ENCODE measurements around the gene RYK. TPM values are rescaled to one million over a fixed set of nuclear protein-coding genes. Genes with fewer than 3 reads are reported as not detected.

The RYK gene
- total and polyA plus RNA-seq, 8 donors, result 15.8 to 128 (median 42.8) TPM

DNA sequence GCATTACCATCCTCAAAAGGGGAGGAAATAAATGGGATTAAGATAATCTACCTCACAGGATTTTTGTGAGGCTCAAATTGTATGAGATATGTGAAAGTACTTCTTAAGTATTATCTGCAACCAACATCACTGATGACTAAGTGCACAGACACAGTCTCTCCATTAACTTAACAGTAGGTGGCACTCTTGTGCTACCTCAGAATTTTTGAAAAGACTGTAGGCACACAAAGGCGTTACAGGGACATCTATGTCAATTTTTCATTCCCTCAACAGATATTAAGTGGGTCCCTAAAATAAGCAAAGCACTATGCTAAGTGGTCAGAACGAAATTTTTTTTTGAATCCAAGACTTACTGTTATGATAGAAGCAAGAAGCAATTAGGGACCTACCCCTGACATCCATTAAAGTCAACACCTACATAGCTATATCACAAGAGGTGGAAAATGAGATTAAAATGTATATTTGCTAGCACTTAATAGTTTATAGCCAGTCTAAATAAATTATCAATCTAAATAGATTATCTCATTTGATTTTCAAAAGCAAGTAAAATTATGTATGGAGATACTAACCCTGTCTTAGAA lies 52.9 kb downstream of the RYK start:
- intact Hi-C loops (cut with DNase I; ENCODE audit: low total_unique reads), result loop anchor here (5.0 kb wide), 1 partner anchor 160 kb away; no protein-coding TSS in a partner anchor
- no peak overlapping the region for H3K4me3 ChIP-seq
- peak in 1 of 2 donors; percentile 80 for DNase-seq
- no peaks in the 10 kb centered on the region for H3K4me1 ChIP-seq
- H3K36me3 ChIP-seq, result peaks cover 7 to 80% (median 75%) of the 10 kb centered on the region in 4 donors
- WGBS, 5 donors, result 7 to 11% (median 9%) methylated on average over 2 of the region's 2 CpGs
- H3K9me3 ChIP-seq, result no peaks in the 10 kb centered on the region
- no peak for TF ChIP-seq POLR2A (IDR thresholded peaks at IDR 0.05)
- TF ChIP-seq, protein P1, sequence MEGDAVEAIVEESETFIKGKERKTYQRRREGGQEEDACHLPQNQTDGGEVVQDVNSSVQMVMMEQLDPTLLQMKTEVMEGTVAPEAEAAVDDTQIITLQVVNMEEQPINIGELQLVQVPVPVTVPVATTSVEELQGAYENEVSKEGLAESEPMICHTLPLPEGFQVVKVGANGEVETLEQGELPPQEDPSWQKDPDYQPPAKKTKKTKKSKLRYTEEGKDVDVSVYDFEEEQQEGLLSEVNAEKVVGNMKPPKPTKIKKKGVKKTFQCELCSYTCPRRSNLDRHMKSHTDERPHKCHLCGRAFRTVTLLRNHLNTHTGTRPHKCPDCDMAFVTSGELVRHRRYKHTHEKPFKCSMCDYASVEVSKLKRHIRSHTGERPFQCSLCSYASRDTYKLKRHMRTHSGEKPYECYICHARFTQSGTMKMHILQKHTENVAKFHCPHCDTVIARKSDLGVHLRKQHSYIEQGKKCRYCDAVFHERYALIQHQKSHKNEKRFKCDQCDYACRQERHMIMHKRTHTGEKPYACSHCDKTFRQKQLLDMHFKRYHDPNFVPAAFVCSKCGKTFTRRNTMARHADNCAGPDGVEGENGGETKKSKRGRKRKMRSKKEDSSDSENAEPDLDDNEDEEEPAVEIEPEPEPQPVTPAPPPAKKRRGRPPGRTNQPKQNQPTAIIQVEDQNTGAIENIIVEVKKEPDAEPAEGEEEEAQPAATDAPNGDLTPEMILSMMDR (IDR thresholded peaks at IDR 0.05), result peak in 5 of 7 experiments; percentile 34 to 58 (median 49)
- H3K27me3 ChIP-seq, result no peaks in the 10 kb centered on the region
- no peak overlapping the region for H3K27ac ChIP-seq

DNA sequence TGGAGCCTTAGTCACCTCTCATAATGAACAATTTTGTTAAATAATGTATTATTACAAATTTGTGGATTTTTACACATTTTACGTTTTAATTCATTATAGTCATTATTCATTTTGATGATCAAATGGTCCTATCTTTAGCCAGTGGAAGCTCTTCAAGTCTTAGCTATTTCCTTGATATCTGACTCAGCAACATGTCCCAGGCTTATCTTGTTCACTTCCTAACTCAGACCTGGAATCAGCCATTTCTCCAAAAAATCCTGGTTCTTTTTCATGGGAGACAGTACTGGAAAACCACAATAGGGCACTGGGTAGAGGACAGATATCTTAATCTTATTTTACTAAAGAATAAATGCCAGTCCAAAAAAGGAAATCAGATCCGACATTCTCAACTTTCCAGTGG lies 56.4 kb downstream of the RYK start:
- Histone ChIP-seq H3K36me3 (peaks cover 0 to 52% (median 47%) of the 10 kb centered on the region in 4 donors), H3K4me3 (no peak overlapping the region), H3K9me3 (no peaks in the 10 kb centered on the region), H3K27ac (no peak overlapping the region), H3K4me1 (no peaks in the 10 kb centered on the region), H3K27me3 (no peaks in the 10 kb centered on the region)
- no peak for TF ChIP-seq POLR2A (IDR thresholded peaks at IDR 0.05)
- TF ChIP-seq EP300 (IDR thresholded peaks at IDR 0.05), result no peak
- TF ChIP-seq, protein P1 (IDR thresholded peaks at IDR 0.05), result no peak
- TF ChIP-seq POLR2AphosphoS5 (IDR thresholded peaks at IDR 0.05), result no peak
- intact Hi-C loops (cut with DNase I; ENCODE audit: low total_unique reads), result no loop called here
- 76 to 92% (median 89%) methylated on average over 2 of the region's 2 CpGs for WGBS, 5 donors
- DNase-seq, result no peak

- TF ChIP-seq, protein P1 (IDR thresholded peaks at IDR 0.05), result no peak
- no peak for TF ChIP-seq EP300 (IDR thresholded peaks at IDR 0.05)
- no peak for TF ChIP-seq POLR2AphosphoS5 (IDR thresholded peaks at IDR 0.05)
- TF ChIP-seq POLR2A (IDR thresholded peaks at IDR 0.05), result no peak
- Histone ChIP-seq H3K4me1 (no peaks in the 10 kb centered on the region), H3K36me3 (peaks cover 0 to 63% (median 47%) of the 10 kb centered on the region in 4 donors), H3K27me3 (no peaks in the 10 kb centered on the region), H3K27ac (no peak overlapping the region), H3K9me3 (no peaks in the 10 kb centered on the region), H3K4me3 (no peak overlapping the region)
- DNase-seq, result no peak
- WGBS, 5 donors, result 75 to 93% (median 82%) methylated on average over 3 of the region's 3 CpGs
- intact Hi-C loops (cut with DNase I; ENCODE audit: low total_unique reads), result no loop called here
Observed at GRCh38 chr3:134190250-134190649, 60.4 kb downstream of the RYK start.

GRCh38 chr3:134189849-134190248 lies 60.8 kb downstream of the RYK start:
- Histone ChIP-seq H3K4me3 (no peak overlapping the region), H3K9me3 (no peaks in the 10 kb centered on the region), H3K27me3 (no peaks in the 10 kb centered on the region), H3K27ac (no peak overlapping the region), H3K36me3 (peaks cover 0 to 59% (median 43%) of the 10 kb centered on the region in 4 donors), H3K4me1 (no peaks in the 10 kb centered on the region)
- intact Hi-C loops (cut with DNase I; ENCODE audit: low total_unique reads), result no loop called here
- DNase-seq, result no peak
- TF ChIP-seq, protein P1 (IDR thresholded peaks at IDR 0.05), result no peak
- TF ChIP-seq POLR2AphosphoS5 (IDR thresholded peaks at IDR 0.05) (no peak), POLR2A (IDR thresholded peaks at IDR 0.05) (no peak), EP300 (IDR thresholded peaks at IDR 0.05) (no peak)
